GM12878 (cell line): ENCODE results near the gene PHF2. TPM values are rescaled to one million over a fixed set of nuclear protein-coding genes. Genes with fewer than 3 reads are reported as not detected.

Source experiments
- BMI1 ChIP-seq: fragments of 450-650 bp; IDR thresholded peaks from 2 replicates; pipeline ENCODE4 v1.6.1; 2016; ENCODE audit warnings: mild to moderate bottlenecking, moderate library complexity, borderline replicate concordance
- FOS ChIP-seq: IDR thresholded peaks from 3 replicates; pipeline ENCODE4 v1.6.1; 2011; ENCODE audit warnings: borderline replicate concordance; ENCODE audit not compliant: insufficient read length; ENCODE audit errors: extremely low read depth
- IKZF2 ChIP-seq, 2 experiments: fragments of 450-650 bp; IDR thresholded peaks; 2 replicates each; pipeline ENCODE4 v1.6.1; 2017; ENCODE audit warnings: mild to moderate bottlenecking in 2 of 2, moderate library complexity in 2 of 2
- LARP7 ChIP-seq: fragments of 450-650 bp; IDR thresholded peaks from 2 replicates; pipeline ENCODE4 v1.6.1; 2017; ENCODE audit warnings: mild to moderate bottlenecking
- MYC ChIP-seq: IDR thresholded peaks from 2 replicates; pipeline ENCODE4 v1.6.1; 2011; ENCODE audit warnings: mild to moderate bottlenecking, low read length, moderate library complexity, inconsistent platforms; ENCODE audit not compliant: insufficient read depth, insufficient replicate concordance, insufficient read length, severe bottlenecking
- PAX5 ChIP-seq: IDR thresholded peaks from 2 replicates; pipeline ENCODE4 v1.6.1; 2011; ENCODE audit warnings: low read depth, low read length, borderline replicate concordance
- polyA plus RNA-seq, 11 experiments: library from polyadenylated mRNA; depleted of rRNA in 4 of 11; unstranded in 6 of 11; stranded (reverse) in 5 of 11; fragments of >200 nt; fragmentation: Nextera tagmentation in 4 of 11; fragmentation: Illumina TruSeq in 1 of 11; extraction: Ambion mirVana in 4 of 11; extraction: Trizol in 1 of 11; gene quantifications; 1 replicate in 1 of 11; 2 replicates in 10 of 11; pipeline versions ENCODE4 v1.2.1 to v1.2.3, GENCODE V29; 2011 to 2016; ENCODE audit warnings: inconsistent platforms in 2 of 11, missing spikeins in 2 of 11, low read depth in 1 of 11
- total RNA-seq, 4 experiments: library from RNA; depleted of rRNA in 3 of 4; stranded (reverse); fragments of >200 nt in 3 of 4; fragmentation: Illumina TruSeq in 1 of 4; extraction: Trizol in 1 of 4; gene quantifications; 2 replicates each; pipeline versions ENCODE4 v1.2.1 to v1.2.3, GENCODE V29; 2013 to 2021
- TF ChIP-seq, protein P1 (sequence below): fragments of 450-650 bp; IDR thresholded peaks from 2 replicates; pipeline ENCODE4 v1.6.1; 2017; ENCODE audit warnings: mild to moderate bottlenecking
- TF ChIP-seq, protein P2 (sequence below): fragments of 450-650 bp; IDR thresholded peaks from 2 replicates; pipeline ENCODE4 v1.6.1; 2017; ENCODE audit warnings: antibody characterized with exemption, mild to moderate bottlenecking, moderate library complexity

The PHF2 gene
- total and polyA plus RNA-seq, 10 of the 15 experiments (the other 5 are each of a cell fraction or from before 2014, with no cell fraction given) = 0.34 to 13.3 (median 5.5) TPM

GRCh38 chr9:93574091-93574899, 2.1 kb upstream of the PHF2 start (continued):
- TF ChIP-seq, protein P1, sequence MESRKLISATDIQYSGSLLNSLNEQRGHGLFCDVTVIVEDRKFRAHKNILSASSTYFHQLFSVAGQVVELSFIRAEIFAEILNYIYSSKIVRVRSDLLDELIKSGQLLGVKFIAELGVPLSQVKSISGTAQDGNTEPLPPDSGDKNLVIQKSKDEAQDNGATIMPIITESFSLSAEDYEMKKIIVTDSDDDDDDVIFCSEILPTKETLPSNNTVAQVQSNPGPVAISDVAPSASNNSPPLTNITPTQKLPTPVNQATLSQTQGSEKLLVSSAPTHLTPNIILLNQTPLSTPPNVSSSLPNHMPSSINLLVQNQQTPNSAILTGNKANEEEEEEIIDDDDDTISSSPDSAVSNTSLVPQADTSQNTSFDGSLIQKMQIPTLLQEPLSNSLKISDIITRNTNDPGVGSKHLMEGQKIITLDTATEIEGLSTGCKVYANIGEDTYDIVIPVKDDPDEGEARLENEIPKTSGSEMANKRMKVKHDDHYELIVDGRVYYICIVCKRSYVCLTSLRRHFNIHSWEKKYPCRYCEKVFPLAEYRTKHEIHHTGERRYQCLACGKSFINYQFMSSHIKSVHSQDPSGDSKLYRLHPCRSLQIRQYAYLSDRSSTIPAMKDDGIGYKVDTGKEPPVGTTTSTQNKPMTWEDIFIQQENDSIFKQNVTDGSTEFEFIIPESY = no peak
- TF ChIP-seq IKZF2 (IDR thresholded peaks at IDR 0.05) = no peak
- no peak for TF ChIP-seq FOS
- TF ChIP-seq MYC = no peak
- no peak for TF ChIP-seq LARP7
- TF ChIP-seq, protein P2, sequence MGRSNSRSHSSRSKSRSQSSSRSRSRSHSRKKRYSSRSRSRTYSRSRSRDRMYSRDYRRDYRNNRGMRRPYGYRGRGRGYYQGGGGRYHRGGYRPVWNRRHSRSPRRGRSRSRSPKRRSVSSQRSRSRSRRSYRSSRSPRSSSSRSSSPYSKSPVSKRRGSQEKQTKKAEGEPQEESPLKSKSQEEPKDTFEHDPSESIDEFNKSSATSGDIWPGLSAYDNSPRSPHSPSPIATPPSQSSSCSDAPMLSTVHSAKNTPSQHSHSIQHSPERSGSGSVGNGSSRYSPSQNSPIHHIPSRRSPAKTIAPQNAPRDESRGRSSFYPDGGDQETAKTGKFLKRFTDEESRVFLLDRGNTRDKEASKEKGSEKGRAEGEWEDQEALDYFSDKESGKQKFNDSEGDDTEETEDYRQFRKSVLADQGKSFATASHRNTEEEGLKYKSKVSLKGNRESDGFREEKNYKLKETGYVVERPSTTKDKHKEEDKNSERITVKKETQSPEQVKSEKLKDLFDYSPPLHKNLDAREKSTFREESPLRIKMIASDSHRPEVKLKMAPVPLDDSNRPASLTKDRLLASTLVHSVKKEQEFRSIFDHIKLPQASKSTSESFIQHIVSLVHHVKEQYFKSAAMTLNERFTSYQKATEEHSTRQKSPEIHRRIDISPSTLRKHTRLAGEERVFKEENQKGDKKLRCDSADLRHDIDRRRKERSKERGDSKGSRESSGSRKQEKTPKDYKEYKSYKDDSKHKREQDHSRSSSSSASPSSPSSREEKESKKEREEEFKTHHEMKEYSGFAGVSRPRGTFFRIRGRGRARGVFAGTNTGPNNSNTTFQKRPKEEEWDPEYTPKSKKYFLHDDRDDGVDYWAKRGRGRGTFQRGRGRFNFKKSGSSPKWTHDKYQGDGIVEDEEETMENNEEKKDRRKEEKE = no peak
- no peak for TF ChIP-seq PAX5
- no peak for TF ChIP-seq BMI1
- TF ChIP-seq, all 136 proteins: peak for 0
